Panc1 (cell line): ENCODE results near the gene GLG1. TPM values are rescaled to one million over a fixed set of nuclear protein-coding genes. Genes with fewer than 3 reads are reported as not detected.

Experiments
- ATAC-seq: fragments of 200-7000 bp; cut with Tn5 transposase; 2 replicates; pipeline ENCODE4 v1.9.1; 2020; ENCODE audit warnings: mild to moderate bottlenecking, moderate library complexity
- BruUV-seq: library from RNA; stranded (reverse); fragments of 400-500 nt; replicated peaks from 2 replicates; lab custom pipeline; 2021; lab: Mats Ljungman, UMichigan
- CTCF ChIA-PET: fragments of 300-600 bp; sonication (Branson Sonifier 250); formaldehyde crosslinking; loops from one replicate; lab custom pipeline; 2022; ENCODE audit warnings: antibody characterized with exemption; lab: Charles Lee
- POLR2A ChIA-PET: fragments of 300-600 bp; sonication (Branson Sonifier 250); formaldehyde crosslinking; loops from one replicate; lab custom pipeline; 2022; ENCODE audit warnings: antibody characterized with exemption; lab: Charles Lee
- DNase-seq: peaks from one replicate; pipeline ENCODE4 v3.0.0-alpha.2; 2010; ENCODE audit warnings: low read depth, low spot score
- H3K27ac ChIP-seq: 2 replicates; pipeline ENCODE4 v1.5.1; 2011; ENCODE audit warnings: mild to moderate bottlenecking, low read length, inconsistent platforms
- H3K27me3 ChIP-seq: fragments of 200-500 bp; sonication (Bioruptor generic); 2 replicates; pipeline ENCODE4 v1.6.0; 2014; ENCODE audit warnings: low read length, inconsistent platforms; ENCODE audit not compliant: control insufficient read depth, insufficient read depth
- H3K36me3 ChIP-seq: fragments of 200-500 bp; sonication (Bioruptor generic); 2 replicates; pipeline ENCODE4 v1.5.1; 2014; ENCODE audit warnings: inconsistent platforms, mild to moderate bottlenecking, low read length, moderate library complexity; ENCODE audit not compliant: control insufficient read depth, insufficient read depth
- H3K4me1 ChIP-seq: 2 replicates; pipeline ENCODE4 v1.5.1; 2011; ENCODE audit warnings: inconsistent platforms, mild to moderate bottlenecking, low read length, moderate library complexity; ENCODE audit not compliant: control insufficient read depth, insufficient read depth
- H3K4me3 ChIP-seq, 2 experiments: 2 replicates each; pipeline ENCODE4 v1.5.1; 2011 to 2012; ENCODE audit warnings: low read depth in 2 of 2, low read length in 2 of 2, mild to moderate bottlenecking in 2 of 2, inconsistent platforms in 1 of 2, moderate library complexity in 1 of 2
- H3K9me3 ChIP-seq: fragments of 200-500 bp; sonication (Bioruptor generic); 2 replicates; pipeline ENCODE4 v1.5.1; 2014; ENCODE audit warnings: low read depth, mild to moderate bottlenecking, inconsistent platforms, low read length, moderate library complexity; ENCODE audit not compliant: control insufficient read depth, insufficient read depth
- CTCF ChIP-seq: fragments of 450-650 bp; IDR thresholded peaks from 2 replicates; pipeline ENCODE4 v1.5.1; 2017; ENCODE audit warnings: mild to moderate bottlenecking
- POLR2AphosphoS5 ChIP-seq: IDR thresholded peaks from 2 replicates; pipeline ENCODE4 v1.6.1; 2012; ENCODE audit warnings: mild to moderate bottlenecking, low read depth, low read length, moderate library complexity
- SIN3A ChIP-seq: IDR thresholded peaks from 2 replicates; pipeline ENCODE4 v1.6.1; 2012; ENCODE audit warnings: low read depth, mild to moderate bottlenecking, low read length, moderate library complexity, borderline replicate concordance; ENCODE audit not compliant: insufficient read depth
- TCF7L2 ChIP-seq: IDR thresholded peaks from 2 replicates; pipeline ENCODE4 v1.6.1; 2011; ENCODE audit warnings: mild to moderate bottlenecking, low read depth, low read length, inconsistent platforms
- in situ Hi-C: cut with HindIII; loops from 2 replicates; pipeline ENCODE4 v1.10.0; 2016; ENCODE audit warnings: low sequenced_read_pairs, low pct_unique_long_range_greater_than_20kb
- intact Hi-C: fragments of 100-400 bp; cut with micrococcal nuclease; formaldehyde crosslinking; loops from one replicate; pipeline ENCODE4 v1.10.0; 2022; ENCODE audit not compliant: unreplicated experiment
- total RNA-seq: library from RNA; stranded (reverse); gene quantifications from one replicate; pipeline ENCODE4 v1.2.1, GENCODE V29; 2021; ENCODE audit not compliant: unreplicated experiment
- TF ChIP-seq, protein P1 (sequence below), 2 experiments: IDR thresholded peaks; 2 replicates each; pipeline ENCODE4 v1.6.1; 2011 to 2012; ENCODE audit warnings: low read depth in 2 of 2, control low read depth in 1 of 2, low read length in 1 of 2, mild to moderate bottlenecking in 1 of 2, moderate library complexity in 1 of 2; ENCODE audit not compliant: insufficient read depth in 1 of 2

GLG1 gene
- total RNA-seq, 1 experiment from 2014 or later = 75.9 TPM

DNA sequence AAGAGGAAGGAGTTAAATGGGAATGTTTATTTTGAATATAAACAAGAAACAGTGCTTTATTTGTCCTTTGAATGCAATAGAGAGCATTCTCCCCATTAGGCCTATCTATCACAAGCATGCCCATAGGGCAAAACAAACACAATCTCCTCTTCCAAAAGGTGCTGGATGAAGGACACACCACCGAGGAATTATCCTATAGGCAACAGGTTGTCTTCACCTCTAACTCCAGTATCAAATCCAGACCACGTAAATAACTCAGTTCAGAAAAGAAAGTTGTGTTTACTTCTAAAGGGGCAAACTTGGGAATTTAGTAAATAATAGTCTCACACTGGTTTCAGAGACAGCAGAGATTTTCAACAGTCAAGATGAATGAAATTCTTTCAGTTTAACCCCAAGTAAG lies 101.9 kb downstream of the GLG1 start:
- Histone ChIP-seq H3K27ac (no peak overlapping the region), H3K4me1 (no peaks in the 10 kb centered on the region), H3K4me3 (no peak overlapping the region), H3K27me3 (no peaks in the 10 kb centered on the region), H3K36me3 (peaks cover 2% of the 10 kb centered on the region; the same call in 1 of the 2 replicates), H3K9me3 (no peaks in the 10 kb centered on the region)
- ATAC-seq = no peak
- ChIA-PET POLR2A (no interaction called here), CTCF (no interaction called here)
- TF ChIP-seq, protein P1, sequence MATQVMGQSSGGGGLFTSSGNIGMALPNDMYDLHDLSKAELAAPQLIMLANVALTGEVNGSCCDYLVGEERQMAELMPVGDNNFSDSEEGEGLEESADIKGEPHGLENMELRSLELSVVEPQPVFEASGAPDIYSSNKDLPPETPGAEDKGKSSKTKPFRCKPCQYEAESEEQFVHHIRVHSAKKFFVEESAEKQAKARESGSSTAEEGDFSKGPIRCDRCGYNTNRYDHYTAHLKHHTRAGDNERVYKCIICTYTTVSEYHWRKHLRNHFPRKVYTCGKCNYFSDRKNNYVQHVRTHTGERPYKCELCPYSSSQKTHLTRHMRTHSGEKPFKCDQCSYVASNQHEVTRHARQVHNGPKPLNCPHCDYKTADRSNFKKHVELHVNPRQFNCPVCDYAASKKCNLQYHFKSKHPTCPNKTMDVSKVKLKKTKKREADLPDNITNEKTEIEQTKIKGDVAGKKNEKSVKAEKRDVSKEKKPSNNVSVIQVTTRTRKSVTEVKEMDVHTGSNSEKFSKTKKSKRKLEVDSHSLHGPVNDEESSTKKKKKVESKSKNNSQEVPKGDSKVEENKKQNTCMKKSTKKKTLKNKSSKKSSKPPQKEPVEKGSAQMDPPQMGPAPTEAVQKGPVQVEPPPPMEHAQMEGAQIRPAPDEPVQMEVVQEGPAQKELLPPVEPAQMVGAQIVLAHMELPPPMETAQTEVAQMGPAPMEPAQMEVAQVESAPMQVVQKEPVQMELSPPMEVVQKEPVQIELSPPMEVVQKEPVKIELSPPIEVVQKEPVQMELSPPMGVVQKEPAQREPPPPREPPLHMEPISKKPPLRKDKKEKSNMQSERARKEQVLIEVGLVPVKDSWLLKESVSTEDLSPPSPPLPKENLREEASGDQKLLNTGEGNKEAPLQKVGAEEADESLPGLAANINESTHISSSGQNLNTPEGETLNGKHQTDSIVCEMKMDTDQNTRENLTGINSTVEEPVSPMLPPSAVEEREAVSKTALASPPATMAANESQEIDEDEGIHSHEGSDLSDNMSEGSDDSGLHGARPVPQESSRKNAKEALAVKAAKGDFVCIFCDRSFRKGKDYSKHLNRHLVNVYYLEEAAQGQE (IDR thresholded peaks at IDR 0.05; ENCODE audit: insufficient read depth in 1 of 2, low read depth in 2 of 2, low read length in 1 of 2) = no peak
- no peak for TF ChIP-seq CTCF
- TF ChIP-seq TCF7L2 = no peak
- no peak for TF ChIP-seq SIN3A
- TF ChIP-seq POLR2AphosphoS5 = no peak
- no TSS peak for BruUV-seq
- intact Hi-C loops = no loop called here
- no peak for DNase-seq
- in situ Hi-C loops = no loop called here

DNA sequence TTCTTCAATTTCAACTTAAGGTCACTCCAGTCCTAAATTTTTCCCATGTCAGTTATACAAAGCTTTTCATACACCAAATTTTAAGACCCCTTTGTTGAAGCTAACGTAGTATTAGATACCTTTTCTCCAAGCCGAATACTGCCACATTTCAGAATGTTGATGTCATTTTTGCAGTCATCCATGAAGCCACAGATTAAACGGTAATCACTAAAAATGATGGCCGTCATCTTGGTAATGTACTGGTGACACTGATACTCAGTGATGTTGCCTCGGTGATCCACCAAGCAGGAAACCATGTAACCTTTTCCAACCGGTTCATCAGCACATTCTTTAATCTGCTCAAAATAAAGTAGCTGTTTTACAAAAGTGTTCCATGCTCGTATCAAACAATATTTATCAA lies 103.5 kb downstream of the GLG1 start:
- ATAC-seq (no peak), DNase-seq (no peak)
- no peak for TF ChIP-seq SIN3A
- TF ChIP-seq, protein P1 (IDR thresholded peaks at IDR 0.05; ENCODE audit: insufficient read depth in 1 of 2, low read depth in 2 of 2, low read length in 1 of 2) = no peak
- POLR2A ChIA-PET = no interaction called here
- in situ Hi-C loops = no loop called here
- H3K4me3 ChIP-seq = no peak overlapping the region
- CTCF ChIA-PET = no interaction called here
- H3K27ac ChIP-seq = no peak overlapping the region
- BruUV-seq = no TSS peak
- H3K4me1 ChIP-seq = no peaks in the 10 kb centered on the region
- no peaks in the 10 kb centered on the region for H3K27me3 ChIP-seq
- intact Hi-C loops = no loop called here
- 0 out of 2 replicates have a peak, but pooled peaks cover 2% of the 10 kb centered on the region for H3K36me3 ChIP-seq
- no peaks in the 10 kb centered on the region for H3K9me3 ChIP-seq
